NCI-H510A (cell line): Measurements from ENCODE around the gene FICD.
"Not testable (repeated sequence)": the region's sequence is repeated elsewhere in the genome, so short reads cannot be mapped to it uniquely, and the experiment has no call there.

Experiments
- DNase-seq: peaks from one replicate; lab custom pipeline; 2025; lab: John Stamatoyannopoulos, UW

Gene FICD

DNA sequence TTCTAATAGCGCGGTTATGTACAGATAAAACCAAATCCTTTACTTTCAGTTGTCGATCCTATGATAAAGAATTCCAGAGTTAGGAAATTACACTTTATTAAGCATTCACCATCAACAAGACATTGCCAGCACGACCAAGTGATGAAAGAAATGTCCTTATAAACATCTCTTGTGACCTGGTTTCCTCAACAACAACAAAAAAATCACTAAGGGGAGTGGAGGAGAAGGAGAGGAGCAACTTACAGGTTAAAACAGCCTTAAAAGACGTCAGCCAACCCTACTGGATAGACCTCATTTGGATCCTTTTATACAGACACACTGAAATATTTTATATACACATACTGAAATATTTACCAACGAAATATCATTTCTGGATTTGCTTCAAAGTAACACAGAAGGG lies 23.1 kb downstream of the FICD start:
- DNase-seq: no peak

- DNase-seq: no peak
Measured at GRCh38 chr12:108538616-108539195, 23.6 kb downstream of the FICD start.

- DNase-seq: no peak
Measured at GRCh38 chr12:108542320-108542719, 27.2 kb downstream of the FICD start.

DNA sequence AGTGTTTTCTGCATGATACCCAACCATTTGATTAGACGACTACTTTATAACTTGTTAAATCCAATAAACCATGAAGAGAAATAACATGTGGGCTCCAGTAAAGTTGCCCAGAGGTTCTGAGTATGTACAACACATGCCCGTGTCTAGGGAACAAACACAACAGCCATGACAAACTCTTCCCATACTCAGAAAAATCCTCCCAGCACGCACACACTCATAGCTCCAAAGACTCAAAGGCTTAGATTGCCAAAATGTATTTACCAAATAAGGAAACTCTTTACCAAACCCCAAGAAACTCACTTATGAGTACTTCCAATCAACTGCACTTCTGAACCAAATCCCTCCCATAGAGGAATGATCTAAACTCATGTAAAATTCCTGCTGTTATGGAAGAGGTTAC lies 28.6 kb downstream of the FICD start:
- no peak for DNase-seq

DNA sequence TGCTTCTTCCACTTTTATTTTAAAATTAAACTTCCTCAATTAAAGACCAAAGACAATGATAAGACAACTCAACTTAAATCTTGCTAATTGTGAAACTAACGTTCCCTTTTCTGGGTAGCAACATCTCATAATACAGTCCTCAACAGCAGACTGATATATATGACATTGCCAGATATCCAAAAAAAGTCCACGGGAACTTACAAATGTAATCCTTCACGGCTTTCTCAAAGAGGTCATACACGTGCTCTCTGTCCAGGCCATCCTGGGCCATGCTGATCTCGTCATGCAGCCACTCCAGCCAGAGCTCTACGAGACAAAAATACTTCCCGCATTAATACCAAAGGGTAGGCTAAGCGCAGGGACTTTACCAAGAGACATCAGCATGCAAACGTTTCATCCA lies 32.6 kb downstream of the FICD start:
- no peak for DNase-seq

- no peak for DNase-seq
Measured at GRCh38 chr12:108548954-108549521, 34.0 kb downstream of the FICD start.

GRCh38 chr12:108551535-108551934 lies 36.5 kb downstream of the FICD start:
- DNase-seq: no peak

DNA sequence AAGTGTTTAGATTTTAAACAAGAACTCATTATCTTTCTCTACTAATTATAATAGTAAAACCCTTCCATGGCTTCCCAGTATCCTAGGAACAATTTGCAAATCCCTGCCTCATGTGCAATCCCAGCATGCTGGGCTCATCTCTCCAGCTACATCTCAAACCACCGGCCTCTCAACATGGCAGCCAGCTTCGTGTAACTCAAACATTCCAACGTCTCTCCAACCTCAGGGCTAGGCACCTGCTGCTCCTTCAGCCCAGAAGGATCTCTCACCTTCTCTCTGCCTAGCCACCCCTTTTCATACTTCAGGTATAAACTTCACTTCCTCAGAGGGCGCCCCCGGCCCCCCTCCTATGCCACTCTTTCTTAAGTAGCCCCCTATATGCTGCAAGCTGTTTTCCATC lies 38.7 kb downstream of the FICD start:
- no peak for DNase-seq

DNA sequence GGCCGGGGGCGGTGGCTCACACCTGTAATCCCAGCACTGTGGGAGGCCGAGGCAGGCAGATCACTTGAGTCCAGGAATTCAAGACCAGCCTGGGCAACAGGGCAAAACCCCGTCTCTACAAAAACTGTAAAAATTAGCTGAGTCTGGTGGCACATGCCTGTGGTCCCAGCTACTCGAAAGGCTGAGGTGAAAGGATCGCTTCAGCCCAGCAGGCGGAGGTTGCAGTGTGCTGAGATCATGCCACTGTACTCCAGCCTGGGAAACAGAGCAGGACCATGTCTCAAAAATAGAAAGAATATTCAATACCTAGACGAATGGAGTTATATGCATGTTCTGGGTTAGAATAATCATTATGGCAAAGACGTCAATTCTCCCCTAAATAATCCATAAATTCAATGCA lies 40.3 kb downstream of the FICD start:
- DNase-seq: not testable (repeated sequence)

GRCh38 chr12:108559007-108559655 lies 44.1 kb downstream of the FICD start:
- DNase-seq: no peak

- DNase-seq: no peak
Measured at GRCh38 chr12:108559748-108560147, 44.7 kb downstream of the FICD start.

DNA sequence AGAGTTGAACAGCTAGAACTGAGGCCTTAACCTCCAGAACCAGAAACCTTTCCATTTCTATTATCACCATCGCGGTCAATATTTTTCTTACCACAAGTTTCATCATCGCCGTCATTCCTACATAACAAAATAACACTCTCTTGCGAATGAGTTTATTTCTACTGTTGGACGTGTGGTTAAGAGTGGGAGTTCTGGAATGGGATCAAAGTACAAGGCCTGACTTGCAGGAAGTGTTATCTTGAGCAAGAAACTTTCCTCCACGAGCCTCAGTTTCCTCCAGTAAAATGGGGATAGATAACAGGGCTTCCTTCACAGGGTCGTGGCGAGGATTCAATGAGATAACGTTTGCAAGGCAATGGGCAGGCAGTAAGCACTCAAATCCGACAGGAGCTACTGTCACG lies 45.2 kb downstream of the FICD start:
- no peak for DNase-seq

DNA sequence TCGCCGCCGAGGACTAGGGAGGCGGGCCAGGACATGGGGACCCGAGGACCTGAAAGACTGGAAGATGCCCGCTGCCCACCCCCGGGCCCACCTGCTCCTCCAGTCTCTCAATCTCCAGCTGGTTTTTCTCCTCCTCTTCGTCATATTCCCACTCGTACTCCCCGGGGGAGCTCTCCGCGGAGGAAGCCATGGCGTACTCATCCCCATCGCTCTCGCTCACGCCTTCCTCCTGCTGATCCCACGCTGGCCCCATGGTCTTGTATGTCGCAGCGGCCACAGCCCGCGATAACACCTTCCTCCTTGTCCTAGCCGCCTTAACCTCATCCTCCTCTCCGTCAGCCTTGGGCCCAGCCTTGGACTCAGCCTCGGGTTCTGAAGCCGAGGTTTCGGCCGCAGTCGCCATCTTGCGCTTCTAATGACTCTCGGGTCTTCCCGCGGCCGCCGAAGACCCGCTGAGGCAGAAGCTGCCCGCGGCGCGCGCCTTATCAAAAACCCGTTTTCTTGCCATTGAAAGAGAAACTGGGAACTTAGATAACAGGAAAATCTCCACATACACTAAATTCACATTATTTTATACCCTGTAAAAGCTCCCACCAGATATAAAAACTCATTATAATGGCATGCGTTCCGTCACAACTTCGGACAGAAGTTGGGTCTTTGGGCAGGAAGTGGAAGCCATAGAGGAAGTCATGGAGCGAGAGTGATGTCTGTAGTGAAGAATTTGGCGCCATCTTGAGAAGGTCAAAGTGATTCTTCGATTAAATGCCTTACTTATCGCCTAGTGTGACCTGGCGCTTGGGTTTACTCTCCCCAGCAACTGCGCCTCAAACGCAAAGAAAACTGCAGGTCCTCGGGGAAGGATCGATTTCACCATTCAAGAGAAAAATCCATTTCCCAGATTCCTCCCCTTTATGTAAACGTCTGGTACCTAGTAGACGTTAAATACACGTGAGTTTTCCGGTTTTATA lies 46.0 kb downstream of the FICD start, which contains the start of gene SART3:
Gene SART3 (minus strand): TSS at position 422 of the 968 bp plus-strand sequence. CDS start 19 bp downstream, at position 403.
- DNase-seq: peak; percentile 72

- DNase-seq: no peak
Measured at GRCh38 chr12:108561852-108562347, 46.8 kb downstream of the FICD start.

DNA sequence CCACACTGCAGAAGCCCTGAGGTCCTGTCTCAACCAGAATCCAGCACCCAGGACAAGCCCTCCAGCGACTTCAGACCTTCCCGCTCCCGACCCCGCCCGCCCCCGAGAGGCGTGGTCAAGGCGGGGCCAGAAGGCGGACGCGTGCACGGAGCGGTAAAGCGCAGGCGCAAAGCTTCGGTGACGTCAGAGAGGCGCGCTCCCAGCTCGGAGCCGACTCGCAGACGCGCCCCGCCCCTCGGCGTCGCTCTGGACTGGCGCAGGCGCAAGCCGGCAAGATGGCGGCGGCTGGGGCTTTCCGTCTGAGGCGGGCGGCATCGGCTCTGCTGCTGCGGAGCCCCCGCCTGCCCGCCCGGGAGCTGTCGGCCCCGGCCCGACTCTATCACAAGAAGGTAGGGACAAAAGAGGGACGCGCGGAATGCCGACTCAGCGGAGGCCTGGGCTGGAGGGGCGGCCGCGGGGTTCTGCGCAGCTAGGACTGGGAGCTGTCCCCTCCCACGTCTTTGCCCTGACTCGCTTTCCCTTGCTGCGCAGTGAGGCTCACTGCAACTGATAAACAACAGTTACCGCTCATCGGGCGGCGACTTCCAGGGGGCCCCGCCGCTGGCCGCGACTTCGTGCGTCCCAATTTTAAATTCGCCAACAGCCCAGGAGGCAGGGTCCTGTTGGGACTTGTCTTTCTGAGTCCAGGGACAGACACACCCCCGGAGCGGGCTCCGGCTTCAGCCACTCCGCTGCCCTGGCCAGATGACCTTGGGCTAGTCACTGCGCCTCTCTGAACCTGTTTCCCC lies 47.5 kb downstream of the FICD start, which contains the start of gene ISCU:
Gene ISCU (plus strand): TSS at position 249 of the 788 bp plus-strand sequence. CDS start 27 bp downstream, at position 276.
- DNase-seq: peak; percentile 87

- DNase-seq: peak; percentile 73
Measured at GRCh38 chr12:108563136-108563803, 48.2 kb downstream of the FICD start.

GRCh38 chr12:108563804-108564151 lies 48.7 kb downstream of the FICD start:
- no peak for DNase-seq

DNA sequence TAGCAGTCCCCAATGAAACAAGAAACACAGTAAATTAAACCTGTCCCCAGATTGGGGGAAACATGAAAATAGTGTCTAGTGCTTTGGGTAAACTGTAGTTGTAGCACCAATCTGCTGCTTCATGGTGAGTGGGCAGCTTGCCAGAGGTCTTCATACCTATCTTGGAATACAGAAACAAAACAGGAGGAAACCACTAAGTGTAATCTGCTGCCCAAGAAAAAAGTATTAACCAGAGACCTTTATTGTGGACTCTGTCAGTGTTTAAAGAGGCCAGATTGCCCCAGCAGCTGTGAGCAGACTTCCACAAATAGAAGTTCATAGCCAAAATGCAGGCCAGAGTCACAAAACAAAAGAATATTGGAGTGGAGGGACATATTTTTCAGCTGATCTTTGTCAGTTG lies 49.6 kb downstream of the FICD start:
- no peak for DNase-seq

- no peak for DNase-seq
Measured at GRCh38 chr12:108565146-108565545, 50.1 kb downstream of the FICD start.

- DNase-seq: peak; percentile 57
Measured at GRCh38 chr12:108565976-108566375, 50.9 kb downstream of the FICD start.

GRCh38 chr12:108566452-108566851 lies 51.4 kb downstream of the FICD start:
- no peak for DNase-seq
